H7 (cell line): ENCODE measurements around the gene DDR2. TPM values are rescaled to one million over a fixed set of nuclear protein-coding genes. Genes with fewer than 3 reads are reported as not detected.
"Not testable (repeated sequence)": the region's sequence is repeated elsewhere in the genome, so short reads cannot be mapped to it uniquely, and the experiment has no call there.

Experiments
- DNase-seq: peaks from one replicate; pipeline ENCODE4 v3.0.0; 2012
- H3K27me3 ChIP-seq: 2 replicates; pipeline ENCODE4 v1.6.0; 2011; ENCODE audit warnings: mild to moderate bottlenecking, low read length; ENCODE audit not compliant: control insufficient read depth, insufficient read depth
- H3K36me3 ChIP-seq: replicated peaks from 2 replicates; pipeline ENCODE4 v1.5.1; 2011; ENCODE audit warnings: low read length; ENCODE audit not compliant: control insufficient read depth, insufficient read depth
- H3K4me3 ChIP-seq: 2 replicates; pipeline ENCODE4 v1.5.1; 2011; ENCODE audit warnings: low read depth, mild to moderate bottlenecking, control low read depth, low read length, moderate library complexity; ENCODE audit not compliant: insufficient read depth
- total RNA-seq: library from RNA; depleted of rRNA; stranded (reverse); fragments of >200 nt; shearing (Covaris generic); gene quantifications from 2 replicates; pipeline ENCODE4 v1.2.3, GENCODE V29; 2014; rRNA removed

DDR2 gene
- 0.17 and 0.55 TPM in 2 replicates for total RNA-seq

DNA sequence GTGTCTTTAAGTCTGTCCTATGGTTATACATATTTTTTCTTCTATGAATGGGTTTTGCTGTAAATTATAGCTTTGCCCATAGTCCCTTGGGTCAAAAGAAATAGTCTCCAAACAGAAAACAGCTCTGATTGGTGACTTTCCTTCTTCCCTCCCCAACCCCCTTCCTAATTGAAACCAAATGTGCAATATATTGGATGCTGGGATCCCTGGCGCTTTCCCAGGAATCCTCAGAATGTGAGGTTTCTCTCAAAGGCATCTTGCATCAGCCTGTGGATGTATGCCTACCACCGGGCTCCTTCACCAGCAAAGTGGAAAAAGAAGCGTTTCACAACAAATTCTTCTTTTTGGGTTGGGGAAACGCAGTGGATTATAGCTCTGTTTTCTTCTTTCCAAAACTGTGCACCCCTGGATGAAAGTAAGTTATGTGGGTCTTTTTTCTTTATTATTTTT is at the start of gene DDR2:
TSS of gene DDR2 (plus strand) at position 248 of the 450 bp plus-strand sequence. CDS start 86,600 bp downstream, outside the sequence.
- no peaks in the 10 kb centered on the region for H3K27me3 ChIP-seq
- no peak for DNase-seq
- H3K36me3 ChIP-seq, result no peaks in the 10 kb centered on the region
- peak within 1 kb of the TSS; percentile 1; the same call in 1 of the 2 replicates for H3K4me3 ChIP-seq

DNA sequence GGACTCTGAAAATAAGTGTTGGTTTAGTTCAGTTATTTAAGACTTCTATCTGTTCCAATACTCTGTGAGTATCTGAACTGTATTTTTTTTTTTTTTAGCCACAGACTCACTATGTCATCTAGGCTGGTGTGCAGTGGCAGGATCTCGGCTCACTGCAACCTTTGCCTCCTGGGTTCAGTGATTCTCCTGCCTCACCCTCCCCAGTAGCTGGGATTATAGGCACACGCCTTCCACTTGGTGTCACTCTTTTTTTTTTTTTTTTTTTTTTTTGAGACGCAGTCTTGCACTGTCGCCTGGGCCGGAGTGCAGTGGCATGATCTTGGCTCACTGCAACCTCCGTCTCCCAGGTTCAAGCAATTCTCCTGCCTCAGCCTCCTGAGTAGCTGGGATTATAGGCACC is 49.4 kb upstream of the DDR2 start:
- DNase-seq, H3K4me3 ChIP-seq, H3K27me3 ChIP-seq, H3K36me3 ChIP-seq: not testable (repeated sequence)

DNA sequence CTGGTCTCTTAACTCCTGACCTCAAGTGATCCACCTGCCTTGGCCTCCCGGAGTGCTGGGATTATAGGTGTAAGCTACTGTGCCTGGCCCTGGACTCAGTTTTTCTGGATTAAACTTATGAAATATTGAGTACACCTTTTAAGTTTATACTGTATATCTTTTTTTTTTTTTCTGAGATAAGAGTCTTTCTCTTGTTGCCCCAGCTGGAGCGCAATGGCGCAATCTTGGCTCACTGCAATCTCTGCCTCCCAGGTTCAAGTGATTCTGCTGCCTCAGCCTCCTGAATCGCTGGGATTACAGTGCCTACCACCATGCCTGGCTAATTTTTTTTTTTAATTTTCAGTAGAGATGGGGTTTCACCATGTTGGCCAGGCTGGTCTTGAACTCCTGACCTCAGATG is 47.2 kb upstream of the DDR2 start:
- not testable (repeated sequence) for H3K27me3 ChIP-seq, H3K4me3 ChIP-seq, DNase-seq, H3K36me3 ChIP-seq

DNA sequence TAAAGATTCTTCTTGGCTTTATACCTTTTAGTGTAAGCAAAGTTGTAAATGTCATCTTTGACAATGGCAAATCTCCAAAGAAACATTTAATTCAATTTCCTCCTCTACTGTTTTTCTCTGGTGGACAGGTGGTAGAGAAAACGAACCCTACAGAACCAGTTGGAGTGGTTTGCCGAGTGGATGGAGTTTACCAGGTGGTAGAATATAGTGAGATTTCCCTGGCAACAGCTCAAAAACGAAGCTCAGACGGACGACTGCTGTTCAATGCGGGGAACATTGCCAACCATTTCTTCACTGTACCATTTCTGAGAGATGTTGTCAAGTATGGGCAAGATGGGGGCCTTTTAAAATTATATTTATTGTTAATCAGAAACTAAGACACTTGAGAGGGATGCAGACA is 44.9 kb upstream of the DDR2 start:
- no peak for DNase-seq
- Histone ChIP-seq H3K4me3 (no peak overlapping the region), H3K36me3 (peaks cover 3% of the 10 kb centered on the region; the same call in 1 of the 2 replicates), H3K27me3 (no peaks in the 10 kb centered on the region)

DNA sequence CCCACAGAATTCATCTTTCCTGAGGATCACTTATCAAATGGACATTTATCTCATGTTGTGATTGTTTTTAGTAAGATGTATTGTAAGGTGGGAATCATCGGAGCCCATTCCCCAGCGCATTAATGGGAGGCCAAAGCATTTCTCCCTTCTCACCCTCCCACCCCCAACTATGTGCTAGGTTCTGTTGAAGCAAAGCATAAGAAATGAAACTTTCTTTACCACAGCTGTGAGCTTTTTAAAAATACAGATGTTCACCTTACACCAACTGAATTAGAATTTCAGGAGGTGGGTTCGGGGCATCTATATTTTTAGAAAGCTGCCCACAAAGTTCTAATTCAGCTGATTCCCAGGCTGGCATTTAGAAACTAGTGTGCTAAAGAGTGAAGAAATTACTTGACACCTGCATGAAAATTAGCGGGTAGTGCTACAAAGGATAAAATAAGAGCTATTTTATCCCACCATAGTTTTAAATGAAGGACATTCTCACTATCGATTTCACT is 44.5 kb upstream of the DDR2 start:
- Histone ChIP-seq H3K36me3 (peaks cover 3% of the 10 kb centered on the region; the same call in 1 of the 2 replicates), H3K27me3 (no peaks in the 10 kb centered on the region), H3K4me3 (no peak overlapping the region)
- no peak for DNase-seq

DNA sequence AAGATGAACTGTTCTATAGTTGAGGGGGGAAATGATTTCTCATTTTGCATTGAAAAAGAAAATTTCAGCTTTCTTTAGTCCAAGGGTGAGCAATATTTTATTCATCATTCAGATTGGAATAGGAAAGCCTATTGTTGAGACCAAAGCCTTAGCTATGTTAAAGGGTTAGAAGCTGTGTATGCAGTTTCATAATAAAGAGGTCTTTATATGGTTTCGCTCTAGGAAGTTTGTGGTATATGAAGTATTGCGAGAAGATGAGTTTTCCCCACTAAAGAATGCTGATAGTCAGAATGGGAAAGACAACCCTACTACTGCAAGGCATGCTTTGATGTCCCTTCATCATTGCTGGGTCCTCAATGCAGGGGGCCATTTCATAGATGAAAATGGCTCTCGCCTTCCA is 42.2 kb upstream of the DDR2 start:
- H3K36me3 ChIP-seq, result peaks cover 3% of the 10 kb centered on the region; the same call in 1 of the 2 replicates

DNA sequence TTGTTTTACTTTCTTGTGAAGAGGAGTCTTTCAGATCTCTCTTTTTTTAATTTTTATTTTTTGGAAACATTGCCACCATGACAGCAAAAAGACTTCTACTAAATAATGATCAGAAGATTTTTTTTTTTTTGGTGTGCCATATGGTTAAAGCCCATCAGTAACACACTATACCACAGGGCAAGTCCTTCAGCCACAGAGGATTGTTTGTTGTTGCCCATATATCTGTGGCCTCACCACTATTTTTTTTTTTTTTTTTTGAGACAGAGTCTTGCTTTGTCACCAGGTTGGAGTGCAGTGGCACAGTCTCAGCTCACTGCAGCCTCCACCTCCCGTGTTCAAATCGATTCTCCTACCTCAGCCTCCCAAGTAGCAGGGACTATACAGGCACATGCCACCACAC is 41.6 kb upstream of the DDR2 start:
- peaks cover 3% of the 10 kb centered on the region; the same call in 1 of the 2 replicates for H3K36me3 ChIP-seq
- no peaks in the 10 kb centered on the region for H3K27me3 ChIP-seq
- no peak for DNase-seq
- H3K4me3 ChIP-seq, result no peak overlapping the region

More for the DNA sequence above, 42.2 kb upstream of the DDR2 start:
- H3K4me3 ChIP-seq, result no peak overlapping the region
- H3K27me3 ChIP-seq, result no peaks in the 10 kb centered on the region
- no peak for DNase-seq

DNA sequence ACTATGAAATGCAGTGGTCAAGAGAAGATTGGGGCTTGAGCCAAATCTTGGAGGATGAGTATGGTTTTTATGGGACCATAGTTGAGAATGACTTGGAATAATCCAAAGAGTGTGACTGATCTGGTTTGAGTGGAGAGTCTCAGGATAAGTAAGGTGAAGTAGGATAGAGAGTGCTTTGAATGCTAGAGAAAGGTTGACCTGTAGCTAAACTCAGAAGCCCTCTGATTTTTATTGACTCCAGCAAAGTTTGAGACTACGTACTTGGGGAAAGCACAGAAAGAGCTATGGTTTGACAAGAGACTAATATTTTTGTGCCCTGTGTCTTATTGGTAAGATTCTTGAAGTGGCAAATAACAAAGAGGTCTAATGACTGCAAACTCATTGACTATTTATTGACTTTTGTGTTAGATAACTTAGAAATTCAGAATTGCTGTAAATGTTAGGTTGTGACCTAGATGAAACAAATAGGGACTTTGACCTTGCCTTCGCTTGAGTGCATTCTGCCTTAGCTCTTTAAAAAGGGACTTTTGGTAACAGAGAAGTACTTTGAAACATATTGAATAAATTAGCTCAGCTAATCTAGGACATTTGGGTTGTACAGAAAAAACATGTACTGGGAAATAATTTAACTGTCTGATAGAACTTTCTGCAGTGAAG is 35.6 kb upstream of the DDR2 start:
- DNase-seq, result no peak
- H3K36me3 ChIP-seq, result peaks cover 1% of the 10 kb centered on the region; the same call in 1 of the 2 replicates
- H3K27me3 ChIP-seq, result no peaks in the 10 kb centered on the region
- H3K4me3 ChIP-seq, result no peak overlapping the region

DNA sequence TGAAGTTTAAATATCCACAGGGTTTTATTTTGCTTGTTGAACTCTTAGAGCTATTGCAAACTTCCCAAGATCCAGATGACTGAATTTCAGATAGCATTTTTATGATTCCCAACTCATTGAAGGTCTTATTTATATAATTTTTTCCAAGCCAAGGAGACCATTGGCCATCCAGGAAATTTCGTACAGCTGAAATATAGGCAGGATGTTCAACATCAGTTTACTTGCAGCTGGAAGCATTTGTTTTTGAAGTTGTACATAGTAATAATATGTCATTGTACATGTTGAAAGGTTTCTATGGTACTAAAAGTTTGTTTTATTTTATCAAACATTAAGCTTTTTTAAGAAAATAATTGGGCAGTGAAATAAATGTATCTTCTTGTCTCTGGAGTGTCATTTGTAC is 32.8 kb upstream of the DDR2 start:
- Histone ChIP-seq H3K36me3 (peaks cover 1% of the 10 kb centered on the region; the same call in 1 of the 2 replicates), H3K4me3 (no peak overlapping the region)

DNA sequence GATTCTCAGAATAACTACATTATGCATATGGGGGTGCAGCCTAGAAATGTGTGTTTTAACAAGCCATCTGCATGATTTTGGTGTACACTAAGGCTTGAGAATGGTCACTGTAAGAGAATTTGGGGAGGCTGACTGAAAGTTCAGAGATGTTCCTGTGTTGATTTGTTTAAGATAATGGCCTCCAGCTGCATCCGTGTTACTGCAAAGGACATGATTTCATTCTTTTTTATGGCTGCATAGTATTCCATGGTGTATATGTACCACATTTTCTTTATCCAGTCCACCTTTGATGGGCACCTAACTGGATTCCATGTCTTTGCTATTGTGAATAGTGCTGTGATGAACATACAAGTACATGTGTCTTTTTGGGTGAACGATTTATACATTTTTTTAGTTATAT is 29.1 kb upstream of the DDR2 start:
- not testable (repeated sequence) for H3K4me3 ChIP-seq, DNase-seq, H3K36me3 ChIP-seq, H3K27me3 ChIP-seq

More for the DNA sequence above, 32.8 kb upstream of the DDR2 start:
- DNase-seq, result no peak
- no peaks in the 10 kb centered on the region for H3K27me3 ChIP-seq

DNA sequence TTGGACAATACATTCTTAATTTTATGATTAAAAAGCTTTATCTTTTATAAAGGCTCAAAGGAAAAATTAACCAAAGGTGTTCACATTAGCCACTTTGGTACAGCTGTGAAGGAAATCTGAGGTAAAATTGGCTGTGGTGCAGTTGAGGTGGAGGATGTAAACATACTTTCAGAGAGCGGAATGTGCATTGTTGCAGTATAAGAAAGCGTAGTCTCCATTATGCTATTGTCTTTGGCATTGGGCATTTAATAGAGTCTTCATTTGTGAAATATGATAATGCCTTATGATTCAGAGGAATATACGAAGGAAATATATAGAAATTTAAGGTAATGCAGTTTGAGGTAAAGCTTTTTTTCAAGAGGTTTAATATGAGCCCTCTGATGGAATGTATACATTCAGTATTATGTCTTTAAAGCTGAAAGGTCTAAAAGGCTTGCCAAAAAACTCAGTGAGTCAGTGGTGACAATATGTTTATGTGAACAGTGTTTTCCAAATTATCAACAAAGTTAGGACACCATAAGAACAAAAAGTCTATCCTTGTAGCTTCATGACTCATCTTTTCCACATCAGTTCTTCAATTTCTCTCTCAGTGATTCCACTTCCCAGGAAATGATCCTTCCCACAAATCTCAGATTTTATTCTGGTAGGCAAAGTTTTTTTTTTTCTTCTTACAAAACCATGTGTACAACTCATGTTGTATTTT is 26.9 kb upstream of the DDR2 start:
- H3K4me3 ChIP-seq, result no peak overlapping the region

DNA sequence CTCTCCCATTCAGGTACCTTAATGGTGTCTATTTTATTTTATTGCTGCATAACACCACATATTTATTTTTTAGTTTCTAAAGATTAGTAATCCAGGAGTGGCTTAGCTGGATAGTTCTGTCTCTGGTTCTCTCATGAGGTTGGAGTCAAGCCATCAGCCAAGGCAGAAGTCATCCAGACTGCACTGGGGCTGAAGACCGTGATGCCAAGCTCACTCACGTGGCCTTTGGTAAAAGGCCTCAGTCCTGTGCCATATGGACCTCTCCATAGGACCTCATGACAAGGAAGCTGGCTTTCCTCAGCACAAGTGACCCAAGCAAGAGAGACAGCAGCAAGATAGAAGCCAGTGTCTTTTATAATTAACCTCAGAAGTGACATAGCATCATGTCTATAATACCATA is 23.0 kb upstream of the DDR2 start:
- no peak for DNase-seq
- Histone ChIP-seq H3K27me3 (no peaks in the 10 kb centered on the region), H3K36me3 (no peaks in the 10 kb centered on the region), H3K4me3 (no peak overlapping the region)

More for the DNA sequence above, 26.9 kb upstream of the DDR2 start:
- DNase-seq, result no peak
- no peaks in the 10 kb centered on the region for H3K36me3 ChIP-seq
- H3K27me3 ChIP-seq, result no peaks in the 10 kb centered on the region

DNA sequence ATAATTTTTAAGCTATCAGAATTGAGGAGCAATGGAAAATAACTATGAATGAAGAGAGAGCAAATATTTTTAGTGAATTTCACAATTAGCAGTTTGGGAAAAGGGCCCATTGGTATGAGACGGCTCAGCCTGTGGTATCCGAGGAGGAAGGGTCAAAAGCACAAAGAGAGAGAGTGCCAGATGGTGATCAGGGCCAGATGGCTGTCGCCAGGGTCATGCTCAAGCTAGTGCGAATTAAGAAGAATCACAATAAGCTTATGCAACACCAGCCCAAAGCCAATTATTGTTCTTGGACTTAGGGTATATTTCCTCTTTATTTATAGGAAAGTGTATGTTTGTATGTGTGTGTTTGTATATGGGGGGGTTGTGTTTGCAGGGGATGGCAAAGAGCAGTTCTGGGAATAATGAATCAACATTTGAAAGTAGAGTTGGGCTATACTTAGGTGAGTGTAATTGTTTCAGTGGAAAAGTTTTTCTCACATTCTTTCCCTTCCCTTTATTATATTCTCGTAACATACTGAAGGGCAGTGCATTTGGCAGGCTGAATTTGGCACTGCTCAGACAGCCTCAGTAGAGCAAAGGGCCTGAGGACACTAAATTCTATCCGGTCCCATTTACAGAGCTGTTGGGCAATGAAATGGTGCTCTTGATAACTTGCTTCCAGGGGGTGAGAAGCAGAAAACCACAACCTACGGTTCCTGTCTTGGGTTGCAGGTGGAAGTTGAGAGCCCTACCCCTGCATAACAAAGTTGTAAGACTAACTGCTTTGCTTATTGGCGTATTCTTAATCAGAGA is 19.5 kb upstream of the DDR2 start:
- DNase-seq, result no peak
- Histone ChIP-seq H3K36me3 (no peaks in the 10 kb centered on the region), H3K27me3 (no peaks in the 10 kb centered on the region), H3K4me3 (no peak overlapping the region)

DNA sequence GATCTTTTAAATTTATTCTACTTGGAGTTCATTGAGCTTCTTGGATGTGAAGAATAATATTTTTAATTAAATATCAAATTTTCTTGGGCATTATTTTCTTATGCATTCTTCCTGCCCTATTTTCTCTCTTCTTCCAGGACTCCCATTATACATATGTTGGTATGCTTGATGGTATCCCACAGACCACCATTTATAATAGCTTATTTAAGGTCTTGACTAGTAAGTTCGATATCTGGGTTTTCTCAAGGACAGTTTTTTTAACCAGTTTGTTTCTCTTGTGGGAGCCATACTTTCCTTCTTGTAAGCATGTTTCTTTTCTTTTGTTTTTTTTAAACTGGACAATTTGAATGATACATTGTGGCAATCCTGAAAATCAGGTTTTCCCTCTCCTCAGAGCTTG is 15.4 kb upstream of the DDR2 start:
- no peak for DNase-seq
- Histone ChIP-seq H3K36me3 (no peaks in the 10 kb centered on the region), H3K27me3 (no peaks in the 10 kb centered on the region), H3K4me3 (no peak overlapping the region)
